Mammary epithelial cell (primary cell): ENCODE results near the gene NXN.

Source experiments
- EZH2 ChIP-seq: IDR thresholded peaks from 2 replicates; pipeline ENCODE4 v1.6.1; 2012; ENCODE audit warnings: low read length, inconsistent platforms, borderline replicate concordance
- TF ChIP-seq, protein P1 (sequence below), 2 donors: IDR thresholded peaks in 1 of 2; conservative IDR thresholded peaks in 1 of 2; 2 replicates each; pipeline ENCODE4 v1.5.1; 2011 to 2012; ENCODE audit warnings: inconsistent platforms in 2 of 2, low read length in 2 of 2, mild to moderate bottlenecking in 2 of 2, control low read depth in 1 of 2, low read depth in 1 of 2; ENCODE audit not compliant: insufficient read depth in 1 of 2; ENCODE audit errors: extremely low read depth in 1 of 2

DNA sequence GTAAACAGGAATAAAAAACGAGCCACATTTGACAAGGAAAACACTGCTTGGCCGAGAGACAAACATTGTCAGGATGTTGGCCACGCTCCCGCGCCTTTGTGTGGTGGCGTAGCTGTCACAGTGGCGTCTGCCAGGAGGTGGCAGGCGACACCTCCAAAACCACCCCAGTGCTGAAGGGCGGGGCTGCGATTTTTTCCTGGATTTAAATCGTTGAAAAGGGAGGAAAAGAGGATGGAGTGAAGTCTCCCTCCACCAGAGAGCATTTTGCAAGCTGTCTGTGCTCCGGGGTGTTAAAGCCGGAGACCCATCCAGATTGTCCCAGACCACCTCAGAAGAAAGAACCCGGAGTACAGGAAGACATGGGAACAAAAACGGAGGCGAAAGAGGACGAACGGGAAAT is 184.7 kb downstream of the NXN start:
- TF ChIP-seq, protein P1, sequence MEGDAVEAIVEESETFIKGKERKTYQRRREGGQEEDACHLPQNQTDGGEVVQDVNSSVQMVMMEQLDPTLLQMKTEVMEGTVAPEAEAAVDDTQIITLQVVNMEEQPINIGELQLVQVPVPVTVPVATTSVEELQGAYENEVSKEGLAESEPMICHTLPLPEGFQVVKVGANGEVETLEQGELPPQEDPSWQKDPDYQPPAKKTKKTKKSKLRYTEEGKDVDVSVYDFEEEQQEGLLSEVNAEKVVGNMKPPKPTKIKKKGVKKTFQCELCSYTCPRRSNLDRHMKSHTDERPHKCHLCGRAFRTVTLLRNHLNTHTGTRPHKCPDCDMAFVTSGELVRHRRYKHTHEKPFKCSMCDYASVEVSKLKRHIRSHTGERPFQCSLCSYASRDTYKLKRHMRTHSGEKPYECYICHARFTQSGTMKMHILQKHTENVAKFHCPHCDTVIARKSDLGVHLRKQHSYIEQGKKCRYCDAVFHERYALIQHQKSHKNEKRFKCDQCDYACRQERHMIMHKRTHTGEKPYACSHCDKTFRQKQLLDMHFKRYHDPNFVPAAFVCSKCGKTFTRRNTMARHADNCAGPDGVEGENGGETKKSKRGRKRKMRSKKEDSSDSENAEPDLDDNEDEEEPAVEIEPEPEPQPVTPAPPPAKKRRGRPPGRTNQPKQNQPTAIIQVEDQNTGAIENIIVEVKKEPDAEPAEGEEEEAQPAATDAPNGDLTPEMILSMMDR (conservative IDR thresholded peaks at IDR 0.05 in 1 of 2, IDR thresholded peaks at IDR 0.05 in 1 of 2; ENCODE audit: extremely low read depth in 1 of 2, insufficient read depth in 1 of 2, low read depth in 1 of 2, low read length in 2 of 2) = peak; percentile 48 to 75
- no peak for TF ChIP-seq EZH2
